Lung (tissue), 13 donors: Measurements from ENCODE around the gene ZNF563. TPM values are rescaled to one million over a fixed set of nuclear protein-coding genes. Genes with fewer than 3 reads are reported as not detected.

ENCODE experiments used
- ATAC-seq: fragments of 200-7000 bp; cut with Tn5 transposase; one replicate; pipeline ENCODE4 v1.9.1; 2020; ENCODE audit warnings: moderate number of reproducible peaks; ENCODE audit not compliant: insufficient read depth, low FRiP score
- DNase-seq, 3 donors: peaks; one replicate each; pipeline ENCODE4 v3.0.0-alpha.2; 2013 to 2017
- H3K27ac ChIP-seq, 2 donors: one replicate each; pipeline ENCODE4 v1.5.1; 2013; ENCODE audit warnings: mild to moderate bottlenecking in 2 of 2, moderate library complexity in 2 of 2, control low read depth in 1 of 2, inconsistent platforms in 1 of 2, low read depth in 1 of 2, low read length in 1 of 2
- H3K27me3 ChIP-seq, 3 donors: one replicate each; pipeline ENCODE4 v1.5.1; 2013; ENCODE audit warnings: low read length in 2 of 3; ENCODE audit not compliant: control insufficient read depth in 3 of 3, insufficient read depth in 3 of 3
- H3K36me3 ChIP-seq, 4 donors: one replicate each; pipeline ENCODE4 v1.5.1; 2013; ENCODE audit warnings: low read length in 4 of 4, mild to moderate bottlenecking in 1 of 4, moderate library complexity in 1 of 4; ENCODE audit not compliant: control insufficient read depth in 4 of 4, insufficient read depth in 4 of 4
- H3K4me1 ChIP-seq, 5 donors: one replicate each; pipeline ENCODE4 v1.5.1; 2013; ENCODE audit warnings: low read length in 5 of 5, mild to moderate bottlenecking in 2 of 5, moderate library complexity in 1 of 5; ENCODE audit not compliant: control insufficient read depth in 5 of 5, insufficient read depth in 5 of 5
- H3K4me3 ChIP-seq: one replicate; pipeline ENCODE4 v1.5.1; 2013; ENCODE audit warnings: mild to moderate bottlenecking, control low read depth, moderate library complexity
- H3K9ac ChIP-seq, 2 donors: one replicate each; pipeline ENCODE4 v1.5.1; 2013; ENCODE audit warnings: low read length in 2 of 2, control low read depth in 1 of 2; ENCODE audit not compliant: insufficient read depth in 1 of 2
- H3K9me3 ChIP-seq, 4 donors: one replicate each; pipeline ENCODE4 v1.5.1; 2013; ENCODE audit warnings: low read length in 3 of 4, mild to moderate bottlenecking in 1 of 4, moderate library complexity in 1 of 4; ENCODE audit not compliant: control insufficient read depth in 4 of 4, insufficient read depth in 3 of 4
- WGBS, 2 donors: extraction: QIAGEN DNeasy Blood & Tissue Kit; methylation state at CpG; one replicate each; pipeline ENCODE4 v1.1.7; 2013; 5-methylcytosine and 5-hydroxymethylcytosine counted together
- polyA plus RNA-seq, 2 donors: library from polyadenylated mRNA; stranded (reverse); fragments of 200-250 nt; gene quantifications; one replicate each; pipeline ENCODE4 v1.2.1, GENCODE V29; 2013
- small RNA-seq: library from RNA; depleted of rRNA; stranded (forward); fragments of <200 nt; gene quantifications from one replicate; pipeline ENCODE3, GENCODE V24; 2014; ENCODE audit warnings: low replicate concordance
- total RNA-seq, 2 donors: library from RNA; depleted of rRNA in 1 of 2; stranded (reverse); fragments of >200 nt in 1 of 2; gene quantifications; one replicate each; pipeline ENCODE4 v1.2.1, GENCODE V29; 2014 to 2021
- TF ChIP-seq, protein P1 (sequence below): IDR thresholded peaks from 2 replicates; pipeline ENCODE4 v1.5.1; 2012; ENCODE audit warnings: mild to moderate bottlenecking; ENCODE audit errors: control extremely low read depth, extremely low read depth
- donor health status: control.
- donor health status: control.
- donor health status: Bipolar disorder and iron deficiency.
- donor health status: healthy.
- donor health status: DM: yes; HTN: yes; CAD: no.

ZNF563 gene
- total and polyA plus RNA-seq, 4 donors: 1.6 to 4.9 (median 2.5) TPM

DNA sequence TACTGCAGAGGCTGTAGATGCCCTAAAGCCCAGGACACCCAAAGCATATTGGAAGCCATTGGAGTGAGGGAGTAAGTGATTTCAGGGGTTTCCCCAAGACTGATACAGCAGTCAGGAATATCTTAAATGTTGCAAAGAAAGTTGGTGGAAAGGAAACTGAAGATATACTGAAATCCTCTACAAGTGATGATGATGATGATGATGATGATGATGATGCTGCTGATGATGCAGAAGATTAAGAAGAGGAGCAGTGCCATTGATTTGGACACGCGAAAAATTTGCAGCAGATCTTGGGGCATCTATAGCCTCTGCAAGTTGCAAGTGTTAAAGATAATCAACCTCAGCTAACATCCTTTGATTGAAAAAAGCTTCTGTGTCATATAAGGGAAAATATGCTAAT is 62.6 kb downstream of the ZNF563 start:
- DNase-seq (no peak), ATAC-seq (no peak)
- WGBS, 2 donors: 97 to 100% methylated on average over 2 of the region's 2 CpGs
- Histone ChIP-seq H3K27ac (no peak overlapping the region), H3K9ac (no peak overlapping the region), H3K4me3 (no peak overlapping the region), H3K4me1 (peaks cover 0 to 2% (median 0%) of the 10 kb centered on the region in 5 donors), H3K27me3 (no peaks in the 10 kb centered on the region), H3K36me3 (peaks cover 29 to 52% (median 48%) of the 10 kb centered on the region in 4 donors), H3K9me3 (peaks cover 31 to 53% (median 39%) of the 10 kb centered on the region in 4 donors)
- TF ChIP-seq, protein P1, sequence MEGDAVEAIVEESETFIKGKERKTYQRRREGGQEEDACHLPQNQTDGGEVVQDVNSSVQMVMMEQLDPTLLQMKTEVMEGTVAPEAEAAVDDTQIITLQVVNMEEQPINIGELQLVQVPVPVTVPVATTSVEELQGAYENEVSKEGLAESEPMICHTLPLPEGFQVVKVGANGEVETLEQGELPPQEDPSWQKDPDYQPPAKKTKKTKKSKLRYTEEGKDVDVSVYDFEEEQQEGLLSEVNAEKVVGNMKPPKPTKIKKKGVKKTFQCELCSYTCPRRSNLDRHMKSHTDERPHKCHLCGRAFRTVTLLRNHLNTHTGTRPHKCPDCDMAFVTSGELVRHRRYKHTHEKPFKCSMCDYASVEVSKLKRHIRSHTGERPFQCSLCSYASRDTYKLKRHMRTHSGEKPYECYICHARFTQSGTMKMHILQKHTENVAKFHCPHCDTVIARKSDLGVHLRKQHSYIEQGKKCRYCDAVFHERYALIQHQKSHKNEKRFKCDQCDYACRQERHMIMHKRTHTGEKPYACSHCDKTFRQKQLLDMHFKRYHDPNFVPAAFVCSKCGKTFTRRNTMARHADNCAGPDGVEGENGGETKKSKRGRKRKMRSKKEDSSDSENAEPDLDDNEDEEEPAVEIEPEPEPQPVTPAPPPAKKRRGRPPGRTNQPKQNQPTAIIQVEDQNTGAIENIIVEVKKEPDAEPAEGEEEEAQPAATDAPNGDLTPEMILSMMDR: no peak

Small RNA genes lying within 50 kb of the gene (small RNA-seq; reads per million reads assigned to genes)
- gene RPS29P23: not detected

Other genes with a start within 250 kb of the ZNF563 start
- 10 to 100 TPM in 1 of 2 donors, 1 to 10 TPM in 1; 6.0 to 15.0 TPM for gene ZNF20, start 193.3 kb downstream of the ZNF563 start, total RNA-seq
- gene ZNF20, start 193.3 kb downstream of the ZNF563 start, polyA plus RNA-seq: 1 to 10 TPM; 2.2 to 3.5 TPM
- gene ZNF625, start 176.9 kb downstream of the ZNF563 start, total RNA-seq: 10 to 100 TPM in 1 of 2 donors, 1 to 10 TPM in 1; 5.4 to 17.6 TPM
- gene ZNF625, start 176.9 kb downstream of the ZNF563 start, polyA plus RNA-seq: 1 to 10 TPM; 1.0 to 3.1 TPM
- 10 to 100 TPM in 1 of 2 donors, 1 to 10 TPM in 1; 7.4 to 24.3 TPM for gene ZNF136, start 170.5 kb downstream of the ZNF563 start, total RNA-seq
- 1 to 10 TPM; 4.1 to 4.5 TPM for gene ZNF136, start 170.5 kb downstream of the ZNF563 start, polyA plus RNA-seq
- 10 to 100 TPM; 15.5 to 29.3 TPM for gene ZNF44, start 38.8 kb downstream of the ZNF563 start, total RNA-seq
- 1 to 10 TPM; 7.1 to 8.0 TPM for gene ZNF44, start 38.8 kb downstream of the ZNF563 start, polyA plus RNA-seq
- 1 to 10 TPM; 4.7 to 7.2 TPM for gene ZNF442, start 32.0 kb upstream of the ZNF563 start, total RNA-seq
- 1 to 10 TPM; 1.1 to 1.9 TPM for gene ZNF442, start 32.0 kb upstream of the ZNF563 start, polyA plus RNA-seq
- gene ZNF799, start 67.6 kb upstream of the ZNF563 start, total RNA-seq: 1 to 10 TPM; 5.4 to 9.8 TPM
- gene ZNF799, start 67.6 kb upstream of the ZNF563 start, polyA plus RNA-seq: 1 to 10 TPM; 3.6 to 6.2 TPM
- 1 to 10 TPM; 3.3 to 9.4 TPM for gene ZNF443, start 107.4 kb upstream of the ZNF563 start, total RNA-seq
- 1 to 10 TPM; 1.4 to 2.6 TPM for gene ZNF443, start 107.4 kb upstream of the ZNF563 start, polyA plus RNA-seq
- gene ZNF709, start 151.2 kb upstream of the ZNF563 start, total RNA-seq: 10 to 100 TPM in 1 of 2 donors, 1 to 10 TPM in 1; 2.6 to 14.6 TPM
- 1 to 10 TPM in 1 of 2 donors, under 1 TPM in 1; 0.64 to 1.3 TPM for gene ZNF709, start 151.2 kb upstream of the ZNF563 start, polyA plus RNA-seq
- gene ZNF564, start 217.8 kb upstream of the ZNF563 start, total RNA-seq: 10 to 100 TPM; 11.1 to 26.3 TPM
- gene ZNF564, start 217.8 kb upstream of the ZNF563 start, polyA plus RNA-seq: 1 to 10 TPM; 5.2 to 5.3 TPM